ENCODE measurements around the gene DHX34.
"Not testable (repeated sequence)": the region's sequence is repeated elsewhere in the genome, so short reads cannot be mapped to it uniquely, and the experiment has no call there.

DHX34 gene

GRCh38 chr19:47365455-47365854 lies 16.3 kb downstream of the DHX34 start:
- not testable (repeated sequence) for DNase-seq

DNA sequence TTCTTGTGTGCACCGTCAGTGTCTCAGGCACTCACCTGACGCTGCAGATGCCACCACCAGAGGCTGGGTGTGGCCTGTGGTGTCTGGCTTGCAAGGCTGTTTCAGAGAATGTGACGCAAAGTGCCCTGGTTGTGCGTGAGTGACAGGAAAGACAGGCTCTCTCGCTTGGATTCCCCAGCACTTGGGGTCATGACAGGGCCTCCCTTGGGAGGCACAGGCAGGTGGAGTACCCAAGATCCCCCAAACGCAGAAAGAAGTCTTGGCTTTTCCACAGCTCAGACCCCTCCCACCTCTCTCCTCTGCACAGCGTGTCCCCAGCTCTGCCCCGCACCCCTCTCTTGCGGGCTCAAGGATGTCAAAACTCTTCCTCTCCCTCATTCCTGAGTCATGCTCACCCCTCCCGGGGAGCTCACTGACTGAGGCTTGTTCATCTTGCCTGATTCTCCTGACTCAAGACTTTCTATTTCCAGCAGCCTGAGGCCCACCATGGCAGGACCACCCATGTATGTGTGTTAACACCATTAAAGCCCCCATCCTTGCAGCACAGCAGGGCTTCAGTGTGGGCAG lies 21.0 kb downstream of the DHX34 start:
- no peak for DNase-seq

DNA sequence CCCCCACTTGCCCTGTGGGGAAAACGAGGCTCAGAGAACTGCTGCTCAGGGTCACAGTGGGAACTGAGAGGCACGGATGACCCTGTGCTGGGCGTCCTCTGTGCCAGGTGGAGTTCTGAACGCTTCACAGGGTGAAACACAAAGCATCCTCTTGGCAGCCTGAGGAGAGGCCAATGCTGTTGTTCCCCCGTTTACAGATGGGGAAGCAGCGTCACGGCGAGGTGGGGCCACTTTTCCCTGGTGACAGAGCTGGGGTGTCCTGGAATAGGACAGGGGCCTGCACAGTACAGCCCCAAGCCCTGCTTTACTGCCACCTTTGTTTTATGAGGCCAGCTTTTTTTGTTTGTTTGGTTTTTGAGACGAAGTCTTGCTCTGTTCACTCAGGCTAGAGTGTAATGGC lies 22.1 kb downstream of the DHX34 start:
- no peak for DNase-seq

- no peak for DNase-seq
Observed at GRCh38 chr19:47372603-47373002, 23.5 kb downstream of the DHX34 start.

GRCh38 chr19:47373246-47374240 lies 24.4 kb downstream of the DHX34 start:
- DNase-seq: no peak

GRCh38 chr19:47374876-47375693 lies 26.0 kb downstream of the DHX34 start:
- DNase-seq: no peak

DNA sequence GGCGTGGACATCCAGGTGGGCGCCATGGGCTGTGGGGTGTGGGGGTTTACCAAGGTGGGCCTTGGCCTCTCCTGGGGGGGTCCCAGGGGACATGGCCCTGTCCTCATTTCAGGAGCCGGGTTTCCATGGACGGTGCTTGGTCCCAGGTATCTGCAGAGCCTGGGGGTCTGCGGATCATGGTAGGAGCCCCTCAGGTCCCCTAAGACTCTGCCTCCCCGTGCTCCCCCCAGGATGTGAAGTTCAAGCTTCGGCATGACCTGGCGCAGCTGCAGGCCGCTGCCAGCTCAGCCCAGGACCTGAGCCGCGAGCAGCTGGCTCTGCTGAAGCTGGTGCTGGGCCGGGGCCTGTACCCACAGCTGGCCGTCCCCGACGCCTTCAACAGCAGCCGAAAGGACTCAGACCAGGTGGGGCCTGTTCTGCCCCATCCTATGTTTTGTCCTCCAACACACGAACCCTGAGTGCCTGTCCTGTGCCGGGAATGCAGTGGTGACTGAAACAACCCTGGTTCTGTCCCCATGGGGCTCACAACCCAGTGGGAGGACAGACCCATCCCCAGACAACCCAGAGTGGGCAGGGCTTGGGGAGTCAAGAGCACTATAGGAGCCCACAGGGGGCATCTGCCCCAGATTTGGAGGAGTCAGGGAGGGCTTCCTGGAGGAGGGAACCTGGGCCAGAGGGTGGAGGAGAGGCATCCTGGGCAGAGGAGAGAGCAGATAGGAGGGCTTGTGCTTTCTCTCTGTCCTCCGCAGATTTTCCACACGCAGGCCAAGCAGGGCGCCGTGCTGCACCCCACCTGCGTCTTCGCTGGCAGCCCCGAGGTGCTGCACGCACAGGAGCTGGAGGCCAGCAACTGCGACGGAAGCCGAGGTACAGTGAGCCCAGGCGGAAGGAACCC lies 26.8 kb downstream of the DHX34 start:
- no peak for DNase-seq

- DNase-seq: no peak
Observed at GRCh38 chr19:47376589-47377144, 27.6 kb downstream of the DHX34 start.

DNA sequence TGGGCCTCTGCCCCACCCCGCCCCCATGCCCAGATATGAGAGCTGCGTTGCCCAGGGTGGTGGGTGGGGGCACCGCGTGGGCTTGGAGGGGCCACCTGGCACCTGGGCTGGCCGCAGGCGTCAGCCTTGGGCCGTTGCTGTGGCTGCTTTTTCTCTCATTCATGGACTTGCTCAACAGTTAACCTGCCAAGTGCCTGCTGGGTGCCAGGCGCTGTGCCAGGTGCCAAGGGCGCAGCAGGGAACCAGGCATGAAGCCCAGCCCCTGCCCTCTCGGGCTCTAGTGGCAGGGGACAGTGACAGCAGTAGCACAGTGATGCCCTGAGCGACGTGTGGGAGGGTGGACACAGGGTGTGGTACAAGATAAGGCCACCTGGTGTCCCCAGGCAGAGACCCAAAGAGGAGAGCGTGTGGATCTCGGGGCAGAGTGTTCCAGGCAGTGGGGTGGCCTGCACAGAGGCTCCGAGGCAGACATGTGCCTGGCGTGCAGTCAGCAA lies 28.1 kb downstream of the DHX34 start:
- peak; percentile 66 for DNase-seq

DNA sequence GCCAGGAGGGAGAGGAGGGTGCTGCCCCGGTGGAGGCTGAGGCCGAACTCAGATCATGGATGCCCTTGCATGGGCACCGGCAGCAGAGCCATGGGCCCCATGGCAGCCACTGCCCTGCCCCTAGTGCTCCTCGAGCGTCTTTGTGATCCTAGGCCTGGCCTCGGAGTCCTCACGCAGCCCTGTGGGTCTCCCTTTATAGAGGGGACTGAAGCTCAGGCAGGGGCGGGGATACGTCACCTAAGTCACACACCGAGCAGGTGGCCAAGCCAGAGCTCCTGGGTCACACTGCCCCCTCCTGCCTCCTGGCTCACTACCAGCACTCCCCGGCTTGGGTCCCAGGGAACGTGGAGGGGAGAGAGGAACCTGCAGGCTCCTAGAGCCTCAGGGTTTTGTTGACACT lies 28.7 kb downstream of the DHX34 start:
- DNase-seq: no peak

DNA sequence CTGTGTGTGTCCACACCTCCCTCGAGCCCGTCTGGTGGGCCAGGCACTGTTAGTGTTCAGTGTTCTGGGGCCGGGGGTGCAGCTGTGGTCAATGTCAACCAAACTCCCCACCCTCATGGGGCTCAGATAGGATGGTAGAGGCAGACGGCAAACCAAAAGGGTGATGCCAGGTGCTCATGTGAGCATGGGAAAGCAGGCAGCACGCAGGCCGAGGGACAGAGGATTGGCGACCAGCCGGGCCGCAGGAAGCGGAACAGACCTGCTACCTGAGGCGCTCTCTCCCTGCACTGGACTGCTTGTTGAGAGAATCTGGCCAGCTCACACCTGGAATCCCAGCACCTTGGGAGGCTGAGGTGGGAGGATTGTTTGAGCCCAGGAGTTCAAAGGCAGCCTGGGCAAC lies 29.1 kb downstream of the DHX34 start:
- no peak for DNase-seq

- DNase-seq: peak; percentile 82
Observed at GRCh38 chr19:47379381-47379938, 30.3 kb downstream of the DHX34 start.

- DNase-seq: no peak
Observed at GRCh38 chr19:47380559-47380958, 31.4 kb downstream of the DHX34 start.

GRCh38 chr19:47381121-47381520 lies 32.0 kb downstream of the DHX34 start:
- no peak for DNase-seq

- DNase-seq: no peak
Observed at GRCh38 chr19:47381653-47382279, 32.7 kb downstream of the DHX34 start.

GRCh38 chr19:47383890-47384289 lies 34.8 kb downstream of the DHX34 start:
- not testable (repeated sequence) for DNase-seq

GRCh38 chr19:47384533-47384932 lies 35.4 kb downstream of the DHX34 start:
- not testable (repeated sequence) for DNase-seq

GRCh38 chr19:47386582-47386981 lies 37.5 kb downstream of the DHX34 start:
- not testable (repeated sequence) for DNase-seq

- DNase-seq: not testable (repeated sequence)
Observed at GRCh38 chr19:47387623-47388022, 38.5 kb downstream of the DHX34 start.

- DNase-seq: not testable (repeated sequence)
Observed at GRCh38 chr19:47388721-47389120, 39.6 kb downstream of the DHX34 start.

GRCh38 chr19:47389150-47389556 lies 40.0 kb downstream of the DHX34 start:
- no peak for DNase-seq

Measured in NCI-H1694 (cell line).